ENCODE measurements around the gene MTFR1L.

The MTFR1L gene

DNA sequence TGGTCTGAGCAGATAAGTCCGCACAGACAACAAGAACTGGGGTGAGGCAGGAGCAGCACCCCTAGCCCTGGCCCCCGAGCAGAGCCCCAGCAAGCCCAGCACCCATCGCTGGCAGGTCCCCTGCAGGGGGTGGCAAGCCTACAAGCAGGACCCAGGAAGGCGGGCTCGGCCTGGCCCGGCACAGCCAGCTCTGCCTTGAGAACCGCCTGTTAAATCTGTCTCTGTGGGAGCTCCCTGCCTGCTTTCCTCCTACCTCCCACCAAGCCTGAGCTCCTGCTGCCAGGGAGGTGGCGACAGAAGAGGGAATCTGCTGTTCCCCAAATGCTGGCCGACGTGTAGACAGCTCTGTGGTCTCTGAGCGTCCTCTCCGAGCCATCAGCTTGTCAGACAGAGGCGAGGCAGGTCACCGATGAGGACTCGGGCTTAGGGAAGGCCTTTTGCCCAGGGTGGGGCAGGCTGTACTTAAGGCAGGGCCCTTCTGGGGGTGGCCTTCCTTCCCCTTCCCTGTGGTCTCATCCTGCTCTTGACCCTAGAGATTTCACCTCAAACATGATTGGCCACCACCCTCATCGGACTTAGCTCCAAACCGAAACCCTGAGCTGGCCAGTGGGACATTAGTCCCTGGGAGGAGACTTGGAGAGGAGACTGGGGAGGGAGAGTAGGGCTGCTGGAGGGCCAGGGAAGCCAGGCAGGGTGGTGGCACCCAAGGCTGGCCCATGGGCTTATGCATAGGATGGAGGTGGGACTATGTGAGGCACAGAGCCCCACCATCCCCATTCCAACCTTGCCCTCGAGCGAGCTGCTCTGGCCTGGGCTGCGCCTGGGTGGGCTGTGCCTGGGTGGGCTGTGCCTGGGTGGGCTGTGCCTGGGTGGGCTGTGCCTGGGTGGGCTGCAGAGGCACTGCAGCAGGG is 12.0 kb upstream of the MTFR1L start:
- TF ChIP-seq, protein P1, sequence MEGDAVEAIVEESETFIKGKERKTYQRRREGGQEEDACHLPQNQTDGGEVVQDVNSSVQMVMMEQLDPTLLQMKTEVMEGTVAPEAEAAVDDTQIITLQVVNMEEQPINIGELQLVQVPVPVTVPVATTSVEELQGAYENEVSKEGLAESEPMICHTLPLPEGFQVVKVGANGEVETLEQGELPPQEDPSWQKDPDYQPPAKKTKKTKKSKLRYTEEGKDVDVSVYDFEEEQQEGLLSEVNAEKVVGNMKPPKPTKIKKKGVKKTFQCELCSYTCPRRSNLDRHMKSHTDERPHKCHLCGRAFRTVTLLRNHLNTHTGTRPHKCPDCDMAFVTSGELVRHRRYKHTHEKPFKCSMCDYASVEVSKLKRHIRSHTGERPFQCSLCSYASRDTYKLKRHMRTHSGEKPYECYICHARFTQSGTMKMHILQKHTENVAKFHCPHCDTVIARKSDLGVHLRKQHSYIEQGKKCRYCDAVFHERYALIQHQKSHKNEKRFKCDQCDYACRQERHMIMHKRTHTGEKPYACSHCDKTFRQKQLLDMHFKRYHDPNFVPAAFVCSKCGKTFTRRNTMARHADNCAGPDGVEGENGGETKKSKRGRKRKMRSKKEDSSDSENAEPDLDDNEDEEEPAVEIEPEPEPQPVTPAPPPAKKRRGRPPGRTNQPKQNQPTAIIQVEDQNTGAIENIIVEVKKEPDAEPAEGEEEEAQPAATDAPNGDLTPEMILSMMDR (IDR thresholded peaks at IDR 0.05; ENCODE audit: insufficient read depth, low read length, poor library complexity, severe bottlenecking) = no peak
- no peak overlapping the region for H3K4me3 ChIP-seq (replicated peaks; ENCODE audit: low read depth, low read length)
- H3K36me3 ChIP-seq (ENCODE audit: control insufficient read depth, insufficient read depth, low read length) = no peaks in the 10 kb centered on the region
- no peak for DNase-seq (ENCODE audit: extremely low read depth, insufficient read length)
- H3K27me3 ChIP-seq (replicated peaks; ENCODE audit: control insufficient read depth, insufficient read depth, low read length) = no peaks in the 10 kb centered on the region

DNA sequence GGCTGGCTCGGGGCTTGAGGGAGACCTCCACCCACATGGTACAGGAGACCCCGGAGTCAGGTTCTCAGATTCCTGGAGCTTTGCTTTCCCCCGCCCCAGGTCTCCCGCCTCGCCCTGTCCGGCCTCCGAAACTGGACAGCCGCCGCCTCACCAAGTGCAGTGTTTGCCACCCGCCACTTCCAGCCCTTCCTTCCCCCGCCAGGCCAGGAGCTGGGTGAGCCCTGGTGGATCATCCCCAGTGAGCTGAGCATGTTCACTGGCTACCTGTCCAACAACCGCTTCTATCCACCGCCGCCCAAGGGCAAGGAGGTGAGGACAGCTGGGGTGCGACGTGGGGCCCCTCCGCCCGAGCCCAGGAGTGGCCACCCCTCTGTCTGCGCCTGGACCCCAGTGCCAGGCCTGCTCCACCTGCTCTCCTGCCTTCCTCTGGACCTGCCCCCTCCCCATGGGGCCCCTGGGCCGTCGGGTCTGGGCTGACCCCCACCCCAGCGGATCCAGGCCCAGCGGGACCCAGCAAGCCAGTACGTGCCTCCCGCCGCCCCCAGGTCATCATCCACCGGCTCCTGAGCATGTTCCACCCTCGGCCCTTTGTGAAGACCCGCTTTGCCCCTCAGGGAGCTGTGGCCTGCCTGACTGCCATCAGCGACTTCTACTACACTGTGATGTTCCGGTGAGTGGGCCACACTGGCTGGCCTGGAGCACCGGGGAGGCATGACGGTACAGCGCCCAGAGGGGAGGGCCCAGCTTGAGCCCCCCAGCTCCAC is 11.1 kb upstream of the MTFR1L start:
- Histone ChIP-seq H3K36me3 (ENCODE audit: control insufficient read depth, insufficient read depth, low read length) (no peaks in the 10 kb centered on the region), H3K4me3 (replicated peaks; ENCODE audit: low read depth, low read length) (no peak overlapping the region), H3K27me3 (replicated peaks; ENCODE audit: control insufficient read depth, insufficient read depth, low read length) (no peaks in the 10 kb centered on the region)
- DNase-seq (ENCODE audit: extremely low read depth, insufficient read length) = no peak
- TF ChIP-seq, protein P1 (IDR thresholded peaks at IDR 0.05; ENCODE audit: insufficient read depth, low read length, poor library complexity, severe bottlenecking) = no peak

DNA sequence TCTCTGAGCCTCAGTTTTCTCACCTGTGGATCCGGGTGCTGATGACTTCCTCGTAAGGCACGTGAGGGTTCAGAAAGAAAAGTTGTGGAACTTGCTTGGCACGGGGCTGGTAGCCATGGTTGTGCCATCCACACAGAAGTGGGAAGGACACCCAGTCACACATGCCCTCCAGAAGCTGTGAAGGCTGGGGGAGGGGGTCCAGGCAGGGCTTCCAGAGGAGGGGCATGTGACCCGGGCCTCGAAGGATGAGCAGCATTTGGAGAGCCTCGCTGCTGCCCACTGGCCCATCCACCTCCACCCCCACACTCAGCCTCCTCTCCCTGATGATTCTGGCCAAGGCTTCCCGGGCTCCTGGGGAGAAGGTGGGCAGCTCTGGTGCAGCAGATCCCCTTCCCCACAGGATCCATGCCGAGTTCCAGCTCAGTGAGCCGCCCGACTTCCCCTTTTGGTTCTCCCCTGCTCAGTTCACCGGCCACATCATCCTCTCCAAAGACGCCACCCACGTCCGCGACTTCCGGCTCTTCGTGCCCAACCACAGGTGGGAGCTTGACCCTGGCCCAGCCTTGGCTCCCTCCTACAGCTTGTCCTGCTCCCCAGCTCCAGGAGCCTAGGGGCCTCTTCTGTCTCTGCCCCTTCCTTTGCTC is 10.3 kb upstream of the MTFR1L start:
- DNase-seq (ENCODE audit: extremely low read depth, insufficient read length) = no peak
- Histone ChIP-seq H3K36me3 (ENCODE audit: control insufficient read depth, insufficient read depth, low read length) (no peaks in the 10 kb centered on the region), H3K27me3 (replicated peaks; ENCODE audit: control insufficient read depth, insufficient read depth, low read length) (no peaks in the 10 kb centered on the region)

DNA sequence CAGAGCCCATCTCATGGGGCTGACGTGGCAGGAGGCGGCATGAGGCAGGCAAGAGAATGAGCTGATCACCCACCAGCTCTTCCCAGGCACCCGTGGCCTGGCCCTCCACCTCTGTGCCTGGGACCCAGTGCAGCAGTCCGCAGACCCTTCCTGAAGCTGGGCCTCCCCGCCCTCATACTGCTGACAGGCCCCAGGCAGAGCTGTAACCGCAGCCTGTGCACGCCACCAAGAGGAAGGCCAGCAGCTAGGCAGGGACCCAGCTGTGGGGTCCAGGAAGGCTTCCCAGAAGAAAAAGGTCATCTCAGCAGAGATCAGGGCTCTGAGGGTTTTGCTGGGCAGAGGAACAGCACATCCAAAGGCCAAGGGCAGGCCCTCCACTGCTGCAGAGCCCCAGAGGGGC is 9.8 kb upstream of the MTFR1L start:
- DNase-seq (ENCODE audit: extremely low read depth, insufficient read length) = no peak
- no peaks in the 10 kb centered on the region for H3K36me3 ChIP-seq (ENCODE audit: control insufficient read depth, insufficient read depth, low read length)
- TF ChIP-seq, protein P1 (IDR thresholded peaks at IDR 0.05; ENCODE audit: insufficient read depth, low read length, poor library complexity, severe bottlenecking) = peak; percentile 25
- no peaks in the 10 kb centered on the region for H3K27me3 ChIP-seq (replicated peaks; ENCODE audit: control insufficient read depth, insufficient read depth, low read length)
- H3K4me3 ChIP-seq (replicated peaks; ENCODE audit: low read depth, low read length) = no peak overlapping the region

More for the DNA sequence above, 10.3 kb upstream of the MTFR1L start:
- no peak overlapping the region for H3K4me3 ChIP-seq (replicated peaks; ENCODE audit: low read depth, low read length)
- TF ChIP-seq, protein P1 (IDR thresholded peaks at IDR 0.05; ENCODE audit: insufficient read depth, low read length, poor library complexity, severe bottlenecking) = no peak

DNA sequence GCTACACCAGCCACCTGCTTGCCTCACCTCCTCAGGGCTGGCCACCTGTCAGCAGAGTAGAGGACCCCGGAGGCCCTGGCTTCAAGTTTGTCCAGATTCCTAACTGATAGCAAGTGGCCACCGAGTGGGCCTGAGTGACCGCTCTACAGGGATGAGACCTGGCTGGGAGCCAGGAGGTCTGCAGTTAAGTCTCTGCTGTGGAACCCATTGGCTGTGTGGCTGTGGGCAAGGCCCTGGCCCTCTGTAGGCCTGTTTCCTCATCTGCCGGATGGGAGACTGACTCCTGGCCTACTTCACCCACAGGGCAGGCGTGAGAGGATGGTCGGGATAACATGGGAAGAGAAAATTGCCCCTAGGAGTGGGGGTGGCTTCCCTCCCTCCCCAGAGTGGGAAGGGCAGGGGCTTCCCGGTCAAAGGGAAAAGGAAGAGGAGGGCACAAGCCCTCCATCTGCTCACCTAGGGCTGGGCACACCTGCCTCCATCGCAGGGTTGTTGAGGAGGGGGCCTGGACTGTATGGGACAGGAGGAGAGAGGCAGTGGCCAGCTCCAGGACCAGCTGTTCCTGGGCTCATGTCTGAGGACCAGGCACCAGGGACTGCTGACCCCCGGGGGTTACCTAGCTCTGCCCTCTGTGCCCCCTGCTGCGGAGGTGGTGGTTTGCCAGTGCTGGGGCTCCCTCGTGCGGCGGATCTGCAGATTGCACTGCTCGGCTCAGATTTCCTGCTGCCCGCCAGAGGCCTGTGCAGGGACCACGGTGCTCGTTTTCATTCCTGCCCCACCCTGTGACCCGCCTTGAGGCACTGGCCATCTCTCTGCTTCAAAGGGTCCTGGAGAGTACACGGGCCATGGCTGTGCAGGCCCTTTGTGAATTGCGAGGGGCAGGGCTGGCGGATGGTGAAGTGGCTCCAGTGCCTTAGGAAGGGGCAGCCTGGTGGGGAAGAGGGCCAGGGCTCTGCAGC is 9.1 kb upstream of the MTFR1L start:
- no peaks in the 10 kb centered on the region for H3K27me3 ChIP-seq (replicated peaks; ENCODE audit: control insufficient read depth, insufficient read depth, low read length)
- no peaks in the 10 kb centered on the region for H3K36me3 ChIP-seq (ENCODE audit: control insufficient read depth, insufficient read depth, low read length)
- H3K4me3 ChIP-seq (replicated peaks; ENCODE audit: low read depth, low read length) = no peak overlapping the region
- TF ChIP-seq, protein P1 (IDR thresholded peaks at IDR 0.05; ENCODE audit: insufficient read depth, low read length, poor library complexity, severe bottlenecking) = peak; percentile 93
- DNase-seq (ENCODE audit: extremely low read depth, insufficient read length) = peak; percentile 64
